Neural cell (in vitro differentiated cells): ENCODE data around the gene XPO4.

ENCODE experiments used
- EZH2 ChIP-seq: fragments of 200-600, 300-800 bp; shearing (Covaris generic), sonication (generic); IDR thresholded peaks from 2 replicates; pipeline ENCODE4 v1.6.1; 2014; ENCODE audit warnings: antibody characterized with exemption, low read length, borderline replicate concordance, mild to moderate bottlenecking; ENCODE audit not compliant: insufficient read depth, poor library complexity, severe bottlenecking
- MXI1 ChIP-seq: fragments of 450-650 bp; conservative IDR thresholded peaks from 2 replicates; pipeline ENCODE4 v1.6.1; 2014; ENCODE audit warnings: antibody characterized with exemption, mild to moderate bottlenecking; ENCODE audit not compliant: poor library complexity, severe bottlenecking
- SMC3 ChIP-seq: fragments of 450-650 bp; conservative IDR thresholded peaks from 2 replicates; pipeline ENCODE4 v1.6.1; 2014; ENCODE audit warnings: antibody characterized with exemption, mild to moderate bottlenecking, moderate library complexity; ENCODE audit not compliant: poor library complexity
- TAF1 ChIP-seq: IDR thresholded peaks from 2 replicates; pipeline ENCODE4 v1.6.1; 2012; ENCODE audit warnings: low read depth
- TF ChIP-seq, protein P1 (sequence below): fragments of 450-650 bp; IDR thresholded peaks from 2 replicates; pipeline ENCODE4 v1.5.1; 2014; ENCODE audit warnings: antibody characterized with exemption, mild to moderate bottlenecking, moderate library complexity; ENCODE audit not compliant: poor library complexity, severe bottlenecking
- TF ChIP-seq, protein P2 (sequence below): IDR thresholded peaks from 2 replicates; pipeline ENCODE4 v1.6.1; 2012; ENCODE audit warnings: borderline replicate concordance

DNA sequence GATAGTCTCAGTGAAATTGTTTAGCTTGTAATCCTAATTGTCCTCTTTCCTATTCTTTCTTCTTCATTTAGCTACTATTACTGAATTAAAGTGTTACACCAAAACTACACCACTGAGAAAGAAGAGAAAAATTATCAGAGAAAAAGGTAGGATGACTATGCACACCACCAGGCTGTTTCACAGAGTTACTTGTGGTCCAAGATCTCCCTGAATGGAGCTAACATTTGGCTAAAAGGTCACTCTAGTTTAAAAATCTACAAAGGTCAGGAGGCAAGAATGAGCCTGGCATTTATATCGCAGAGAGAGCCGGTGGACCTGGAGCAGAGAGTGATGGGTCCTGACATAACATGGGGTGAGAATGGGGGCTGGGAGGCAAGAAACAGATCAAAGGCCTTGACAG lies 91.7 kb downstream of the XPO4 start:
- TF ChIP-seq, protein P1, sequence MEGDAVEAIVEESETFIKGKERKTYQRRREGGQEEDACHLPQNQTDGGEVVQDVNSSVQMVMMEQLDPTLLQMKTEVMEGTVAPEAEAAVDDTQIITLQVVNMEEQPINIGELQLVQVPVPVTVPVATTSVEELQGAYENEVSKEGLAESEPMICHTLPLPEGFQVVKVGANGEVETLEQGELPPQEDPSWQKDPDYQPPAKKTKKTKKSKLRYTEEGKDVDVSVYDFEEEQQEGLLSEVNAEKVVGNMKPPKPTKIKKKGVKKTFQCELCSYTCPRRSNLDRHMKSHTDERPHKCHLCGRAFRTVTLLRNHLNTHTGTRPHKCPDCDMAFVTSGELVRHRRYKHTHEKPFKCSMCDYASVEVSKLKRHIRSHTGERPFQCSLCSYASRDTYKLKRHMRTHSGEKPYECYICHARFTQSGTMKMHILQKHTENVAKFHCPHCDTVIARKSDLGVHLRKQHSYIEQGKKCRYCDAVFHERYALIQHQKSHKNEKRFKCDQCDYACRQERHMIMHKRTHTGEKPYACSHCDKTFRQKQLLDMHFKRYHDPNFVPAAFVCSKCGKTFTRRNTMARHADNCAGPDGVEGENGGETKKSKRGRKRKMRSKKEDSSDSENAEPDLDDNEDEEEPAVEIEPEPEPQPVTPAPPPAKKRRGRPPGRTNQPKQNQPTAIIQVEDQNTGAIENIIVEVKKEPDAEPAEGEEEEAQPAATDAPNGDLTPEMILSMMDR = no peak
- TF ChIP-seq EZH2 (no peak), TAF1 (no peak), SMC3 (no peak), MXI1 (no peak)
- TF ChIP-seq, protein P2, sequence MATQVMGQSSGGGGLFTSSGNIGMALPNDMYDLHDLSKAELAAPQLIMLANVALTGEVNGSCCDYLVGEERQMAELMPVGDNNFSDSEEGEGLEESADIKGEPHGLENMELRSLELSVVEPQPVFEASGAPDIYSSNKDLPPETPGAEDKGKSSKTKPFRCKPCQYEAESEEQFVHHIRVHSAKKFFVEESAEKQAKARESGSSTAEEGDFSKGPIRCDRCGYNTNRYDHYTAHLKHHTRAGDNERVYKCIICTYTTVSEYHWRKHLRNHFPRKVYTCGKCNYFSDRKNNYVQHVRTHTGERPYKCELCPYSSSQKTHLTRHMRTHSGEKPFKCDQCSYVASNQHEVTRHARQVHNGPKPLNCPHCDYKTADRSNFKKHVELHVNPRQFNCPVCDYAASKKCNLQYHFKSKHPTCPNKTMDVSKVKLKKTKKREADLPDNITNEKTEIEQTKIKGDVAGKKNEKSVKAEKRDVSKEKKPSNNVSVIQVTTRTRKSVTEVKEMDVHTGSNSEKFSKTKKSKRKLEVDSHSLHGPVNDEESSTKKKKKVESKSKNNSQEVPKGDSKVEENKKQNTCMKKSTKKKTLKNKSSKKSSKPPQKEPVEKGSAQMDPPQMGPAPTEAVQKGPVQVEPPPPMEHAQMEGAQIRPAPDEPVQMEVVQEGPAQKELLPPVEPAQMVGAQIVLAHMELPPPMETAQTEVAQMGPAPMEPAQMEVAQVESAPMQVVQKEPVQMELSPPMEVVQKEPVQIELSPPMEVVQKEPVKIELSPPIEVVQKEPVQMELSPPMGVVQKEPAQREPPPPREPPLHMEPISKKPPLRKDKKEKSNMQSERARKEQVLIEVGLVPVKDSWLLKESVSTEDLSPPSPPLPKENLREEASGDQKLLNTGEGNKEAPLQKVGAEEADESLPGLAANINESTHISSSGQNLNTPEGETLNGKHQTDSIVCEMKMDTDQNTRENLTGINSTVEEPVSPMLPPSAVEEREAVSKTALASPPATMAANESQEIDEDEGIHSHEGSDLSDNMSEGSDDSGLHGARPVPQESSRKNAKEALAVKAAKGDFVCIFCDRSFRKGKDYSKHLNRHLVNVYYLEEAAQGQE = no peak
